Naive thymus-derived CD8-positive, alpha-beta T cell (primary cell): ENCODE data around the gene PPY. TPM values are rescaled to one million over a fixed set of nuclear protein-coding genes. Genes with fewer than 3 reads are reported as not detected.
"Not testable (repeated sequence)": the region's sequence is repeated elsewhere in the genome, so short reads cannot be mapped to it uniquely, and the experiment has no call there.

ENCODE experiments used
- ATAC-seq, 2 donors: fragments of 150-1000 bp; cut with Tn5 transposase in 1 of 2; sonication (Bioruptor Pico), chemical (Tn5 transposase) in 1 of 2; 1 replicate in 1 of 2; 2 replicates in 1 of 2; pipeline ENCODE4 v1.10.0; 2021; ENCODE audit warnings: mild to moderate bottlenecking in 2 of 2, moderate library complexity in 2 of 2
- POLR2A ChIA-PET: fragments of 350-600 bp; sonication (Branson Sonifier 250); formaldehyde crosslinking; loops from one replicate; lab custom pipeline; 2021; ENCODE audit warnings: antibody characterized with exemption; lab: Charles Lee
- DNase-seq, 10 donors: peaks; one replicate each; pipeline versions ENCODE4 v3.0.0 to v3.0.0-alpha.2; 2020 to 2022
- H3K27ac Mint-ChIP-seq, 10 donors: one replicate each; pipeline ENCODE4 v1.8.0; 2020 to 2022; ENCODE audit warnings: mild to moderate bottlenecking in 10 of 10, mixed read lengths in 10 of 10, moderate library complexity in 4 of 10, inconsistent platforms in 1 of 10
- H3K27me3 Mint-ChIP-seq, 5 donors: one replicate each; pipeline ENCODE4 v1.8.0; 2021 to 2022; ENCODE audit warnings: mixed read lengths in 5 of 5
- H3K36me3 Mint-ChIP-seq, 3 donors: one replicate each; pipeline ENCODE4 v1.8.0; 2020 to 2022; ENCODE audit warnings: mixed read lengths in 3 of 3, mild to moderate bottlenecking in 2 of 3, inconsistent platforms in 1 of 3
- H3K4me1 Mint-ChIP-seq, 4 donors: one replicate each; pipeline ENCODE4 v1.8.0; 2021 to 2022; ENCODE audit warnings: mixed read lengths in 4 of 4
- H3K4me3 Mint-ChIP-seq, 10 donors: one replicate each; pipeline ENCODE4 v1.8.0; 2020 to 2022; ENCODE audit warnings: mild to moderate bottlenecking in 10 of 10, mixed read lengths in 10 of 10, moderate library complexity in 6 of 10, inconsistent platforms in 1 of 10
- H3K9me3 Mint-ChIP-seq, 9 donors: one replicate each; pipeline ENCODE4 v1.8.0; 2020 to 2022; ENCODE audit warnings: mixed read lengths in 9 of 9, mild to moderate bottlenecking in 3 of 9, inconsistent platforms in 1 of 9, moderate library complexity in 1 of 9
- polyA plus RNA-seq, 3 donors: library from polyadenylated mRNA; unstranded; fragments of 300-500 nt; fragmentation: Illumina TruSeq; gene quantifications; one replicate each; pipeline ENCODE4 v1.2.3, GENCODE V29; 2021
- total RNA-seq, 8 experiments: library from RNA in 2 of 8; stranded (reverse) in 2 of 8; gene quantifications; one replicate each; pipeline ENCODE4 v1.2.3 and lab custom pipeline; 2021 to 2026

PPY gene
- total and polyA plus RNA-seq, 5 experiments from 2014 or later = not detected

GRCh38 chr17:43976963-43977837, 34.9 kb upstream of the PPY start:
- peak overlapping the region in 1 of 10 donors; percentile 2 for H3K27ac Mint-ChIP-seq
- H3K4me3 Mint-ChIP-seq = no peak overlapping the region
- no peaks in the 10 kb centered on the region for H3K36me3 Mint-ChIP-seq
- peaks cover 6 to 26% (median 23%) of the 10 kb centered on the region in 5 donors for H3K27me3 Mint-ChIP-seq
- ATAC-seq (no peak), DNase-seq (no peak)
- POLR2A ChIA-PET = no interaction called here
- H3K4me1 Mint-ChIP-seq = no peaks in the 10 kb centered on the region
- H3K9me3 Mint-ChIP-seq = no peaks in the 10 kb centered on the region

- H3K36me3 Mint-ChIP-seq = no peaks in the 10 kb centered on the region
- POLR2A ChIA-PET = no interaction called here
- no peak for DNase-seq
- no peak overlapping the region for H3K27ac Mint-ChIP-seq
- H3K4me3 Mint-ChIP-seq = no peak overlapping the region
- ATAC-seq = no peak
- H3K4me1 Mint-ChIP-seq = peaks cover 2 to 7% (median 4%) of the 10 kb centered on the region in 4 donors
- peaks cover 0 to 16% (median 13%) of the 10 kb centered on the region in 5 donors for H3K27me3 Mint-ChIP-seq
- H3K9me3 Mint-ChIP-seq = no peaks in the 10 kb centered on the region
Measured at GRCh38 chr17:43975898-43976297, 33.6 kb upstream of the PPY start.

DNA sequence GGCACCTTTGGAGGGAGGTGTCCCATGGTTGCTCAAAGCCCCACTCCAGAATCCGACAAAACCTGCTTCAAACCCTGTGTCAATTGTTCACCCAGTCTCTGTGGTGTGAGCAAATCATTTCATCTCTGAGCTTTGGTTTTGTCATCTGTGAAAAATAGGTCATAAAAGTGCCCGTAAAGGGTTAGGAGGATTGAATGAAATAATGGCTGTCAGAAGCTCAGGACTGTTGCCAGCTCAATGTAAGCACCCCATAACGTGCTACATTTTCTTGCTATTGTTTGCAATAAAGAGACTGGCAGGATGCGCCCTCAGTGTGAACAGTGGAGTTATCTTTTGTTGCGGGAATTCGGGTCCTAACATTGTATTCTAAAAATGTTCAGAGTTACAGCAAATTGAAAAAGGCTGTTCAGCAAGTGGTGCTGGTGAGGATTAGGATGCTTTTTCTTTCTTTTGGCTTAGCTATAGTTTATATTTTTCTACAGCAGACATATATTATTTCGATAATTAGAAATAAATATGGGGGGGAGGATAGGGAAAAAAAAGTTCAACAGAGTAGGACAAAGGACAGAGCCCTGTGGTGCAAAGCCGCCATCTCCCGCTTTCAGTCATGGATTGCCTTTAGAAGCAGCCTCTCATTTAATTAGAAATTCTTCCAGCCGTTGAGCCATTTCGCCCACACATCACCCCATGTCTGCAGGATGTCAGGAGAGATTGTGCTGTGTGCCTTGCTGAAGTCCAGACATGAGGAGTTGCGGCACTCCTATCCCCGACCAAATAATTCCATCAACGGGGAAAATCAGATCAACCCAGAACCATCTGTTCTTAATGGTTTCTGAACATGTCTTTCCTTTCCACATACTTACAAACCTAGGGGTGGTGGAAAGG, 32.3 kb upstream of the PPY start:
- Mint-ChIP-seq H3K4me1 (peaks cover 2 to 7% (median 4%) of the 10 kb centered on the region in 4 donors), H3K27me3 (peaks cover 0 to 13% (median 11%) of the 10 kb centered on the region in 5 donors), H3K4me3 (no peak overlapping the region), H3K27ac (peak overlapping the region in 1 of 10 donors; percentile 29), H3K36me3 (no peaks in the 10 kb centered on the region), H3K9me3 (no peaks in the 10 kb centered on the region)
- no peak for DNase-seq
- no peak for ATAC-seq
- POLR2A ChIA-PET = no interaction called here

DNA sequence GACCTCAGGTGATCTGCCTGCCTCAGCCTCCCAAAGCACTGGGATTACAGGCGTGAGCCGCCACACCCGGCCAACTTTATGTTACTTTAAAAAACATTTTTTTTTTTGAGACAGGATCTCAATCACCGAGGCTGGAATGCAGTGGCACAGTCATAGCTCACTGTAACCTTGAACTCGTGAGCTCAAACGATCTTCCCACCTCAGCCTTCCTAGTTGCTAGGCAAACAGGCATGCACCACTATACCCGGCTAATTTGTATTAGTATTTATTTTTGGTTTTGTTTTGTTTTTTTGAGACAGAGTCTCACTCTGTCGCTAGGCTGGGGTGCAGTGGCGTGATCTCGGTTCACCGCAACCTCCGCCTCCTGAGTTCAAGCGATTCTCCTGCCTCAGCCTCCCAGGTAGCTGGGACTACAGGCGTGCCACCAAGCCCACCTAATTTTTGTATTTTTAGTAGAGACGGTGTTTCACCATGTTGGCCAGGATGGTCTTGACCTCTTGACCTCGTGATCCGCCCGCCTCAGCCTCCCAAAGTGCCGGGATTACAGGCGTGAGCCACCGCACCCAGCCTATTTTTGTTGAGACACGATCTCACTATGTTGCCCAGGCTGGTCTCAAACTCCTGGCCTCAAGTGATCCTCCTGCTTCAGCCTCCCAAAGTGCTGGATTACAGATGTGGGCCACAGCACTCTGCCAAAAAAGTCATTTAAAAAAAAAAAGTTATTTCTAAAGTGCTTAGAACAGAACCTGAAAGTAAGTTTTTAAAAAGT, 30.4 kb upstream of the PPY start:
- DNase-seq, H3K4me1 Mint-ChIP-seq, H3K9me3 Mint-ChIP-seq, H3K4me3 Mint-ChIP-seq, H3K36me3 Mint-ChIP-seq, ATAC-seq, POLR2A ChIA-PET, H3K27ac Mint-ChIP-seq: not testable (repeated sequence)
- H3K27me3 Mint-ChIP-seq = peaks cover 0 to 11% (median 3%) of the 10 kb centered on the region in 5 donors

GRCh38 chr17:43971436-43971835, 29.2 kb upstream of the PPY start:
- H3K27ac Mint-ChIP-seq, H3K9me3 Mint-ChIP-seq, H3K36me3 Mint-ChIP-seq, H3K4me1 Mint-ChIP-seq, H3K4me3 Mint-ChIP-seq, POLR2A ChIA-PET: not testable (repeated sequence)
- ATAC-seq (peak in 1 of 2 donors; percentile 81), DNase-seq (peak in 2 of 10 donors; percentile 7 to 14)
- H3K27me3 Mint-ChIP-seq = peaks cover 0 to 12% (median 3%) of the 10 kb centered on the region in 5 donors

GRCh38 chr17:43970366-43970765, 28.1 kb upstream of the PPY start:
- Mint-ChIP-seq H3K36me3 (no peaks in the 10 kb centered on the region), H3K9me3 (no peaks in the 10 kb centered on the region), H3K4me3 (no peak overlapping the region), H3K27ac (no peak overlapping the region), H3K4me1 (peaks cover 2 to 7% (median 4%) of the 10 kb centered on the region in 4 donors), H3K27me3 (peaks cover 0 to 14% (median 3%) of the 10 kb centered on the region in 5 donors)
- ATAC-seq (no peak), DNase-seq (no peak)
- POLR2A ChIA-PET = interaction anchor here (0.6 kb wide), 1 partner anchor 12 kb away, joined by 3 read pairs; no protein-coding TSS in a partner anchor

GRCh38 chr17:43967251-43967875, 25.1 kb upstream of the PPY start:
- Mint-ChIP-seq H3K27ac (no peak overlapping the region), H3K4me1 (peaks cover 2 to 7% (median 4%) of the 10 kb centered on the region in 4 donors), H3K4me3 (no peak overlapping the region), H3K9me3 (no peaks in the 10 kb centered on the region), H3K36me3 (no peaks in the 10 kb centered on the region), H3K27me3 (peaks cover 1 to 9% (median 3%) of the 10 kb centered on the region in 5 donors)
- ATAC-seq (no peak), DNase-seq (no peak)
- POLR2A ChIA-PET = no interaction called here

- DNase-seq = no peak
- ATAC-seq = no peak
- Mint-ChIP-seq H3K4me1 (peaks cover 0 to 1% (median 0%) of the 10 kb centered on the region in 4 donors), H3K9me3 (no peaks in the 10 kb centered on the region), H3K36me3 (no peaks in the 10 kb centered on the region), H3K27ac (no peak overlapping the region), H3K27me3 (peaks cover 3 to 16% (median 7%) of the 10 kb centered on the region in 5 donors), H3K4me3 (no peak overlapping the region)
- POLR2A ChIA-PET = no interaction called here
Measured at GRCh38 chr17:43966276-43966675, 24.0 kb upstream of the PPY start.

GRCh38 chr17:43962479-43962878, 20.2 kb upstream of the PPY start:
- Mint-ChIP-seq H3K4me3 (no peak overlapping the region), H3K27me3 (peaks cover 3 to 16% (median 9%) of the 10 kb centered on the region in 5 donors), H3K4me1 (no peaks in the 10 kb centered on the region), H3K27ac (peak overlapping the region in 1 of 10 donors; percentile 70), H3K9me3 (no peaks in the 10 kb centered on the region), H3K36me3 (no peaks in the 10 kb centered on the region)
- ATAC-seq (no peak), DNase-seq (no peak)
- POLR2A ChIA-PET = no interaction called here

GRCh38 chr17:43961954-43962353, 19.7 kb upstream of the PPY start:
- H3K36me3 Mint-ChIP-seq = no peaks in the 10 kb centered on the region
- POLR2A ChIA-PET = no interaction called here
- no peak for ATAC-seq
- no peak for DNase-seq
- H3K4me3 Mint-ChIP-seq = no peak overlapping the region
- H3K27ac Mint-ChIP-seq = peak overlapping the region in 1 of 10 donors; percentile 11
- peaks cover 3 to 16% (median 9%) of the 10 kb centered on the region in 5 donors for H3K27me3 Mint-ChIP-seq
- no peaks in the 10 kb centered on the region for H3K4me1 Mint-ChIP-seq
- H3K9me3 Mint-ChIP-seq = no peaks in the 10 kb centered on the region

- H3K36me3 Mint-ChIP-seq, H3K9me3 Mint-ChIP-seq, H3K27ac Mint-ChIP-seq, H3K4me1 Mint-ChIP-seq, ATAC-seq, DNase-seq, POLR2A ChIA-PET, H3K4me3 Mint-ChIP-seq: not testable (repeated sequence)
- H3K27me3 Mint-ChIP-seq = peaks cover 3 to 13% (median 8%) of the 10 kb centered on the region in 5 donors
Measured at GRCh38 chr17:43961292-43961691, 19.0 kb upstream of the PPY start.
